HepG2 (cell line): ENCODE results near the gene KIF5B. TPM values are rescaled to one million over a fixed set of nuclear protein-coding genes. Genes with fewer than 3 reads are reported as not detected.

Experiments
- ARNT2 ChIP-seq: sonication (generic); formaldehyde crosslinking; IDR thresholded peaks from 2 replicates; pipeline ENCODE4 v1.8.0; 2022; ENCODE audit warnings: mild to moderate bottlenecking, low read depth, missing genetic modification reagents, moderate library complexity
- ARNTL ChIP-seq: sonication (generic); formaldehyde crosslinking; IDR thresholded peaks from 2 replicates; pipeline ENCODE4 v1.4.0; 2020; ENCODE audit warnings: mild to moderate bottlenecking, missing genetic modification reagents
- CERS6 ChIP-seq: sonication (generic); formaldehyde crosslinking; IDR thresholded peaks from 2 replicates; pipeline ENCODE4 v1.5.0; 2020; ENCODE audit warnings: missing genetic modification reagents
- CREB3 ChIP-seq: sonication (generic); formaldehyde crosslinking; IDR thresholded peaks from 2 replicates; pipeline ENCODE4 v1.5.0; 2020; ENCODE audit warnings: missing genetic modification reagents
- GATAD2A ChIP-seq: IDR thresholded peaks from 2 replicates; pipeline ENCODE4 v1.6.1; 2016
- HNRNPL ChIP-seq: fragments of 200-400 bp; formaldehyde crosslinking; IDR thresholded peaks from 2 replicates; pipeline ENCODE4 v1.6.1; 2017; ENCODE audit warnings: mild to moderate bottlenecking, low read depth, low read length
- HOXA7 ChIP-seq: sonication (generic); formaldehyde crosslinking; IDR thresholded peaks from 2 replicates; pipeline ENCODE4 v1.8.1; 2022; ENCODE audit warnings: mild to moderate bottlenecking, missing genetic modification reagents, moderate library complexity
- IRF2 ChIP-seq: IDR thresholded peaks from 2 replicates; pipeline ENCODE4 v1.6.1; 2018; ENCODE audit warnings: missing genetic modification reagents, missing compliant biosample characterization
- JARID2 ChIP-seq: sonication (generic); formaldehyde crosslinking; IDR thresholded peaks from 2 replicates; pipeline ENCODE4 v1.8.1; 2023; ENCODE audit warnings: missing genetic modification reagents, inconsistent platforms; ENCODE audit not compliant: insufficient replicate concordance
- NCOA1 ChIP-seq: sonication (generic); formaldehyde crosslinking; IDR thresholded peaks from 2 replicates; pipeline ENCODE4 v1.9.0; 2021; ENCODE audit warnings: missing genetic modification reagents
- NCOA5 ChIP-seq: sonication (generic); formaldehyde crosslinking; IDR thresholded peaks from 2 replicates; pipeline ENCODE4 v1.4.0; 2020; ENCODE audit warnings: missing genetic modification reagents
- NFE2L1 ChIP-seq: sonication (generic); formaldehyde crosslinking; IDR thresholded peaks from 2 replicates; pipeline ENCODE4 v1.4.0; 2020; ENCODE audit warnings: missing genetic modification reagents, mild to moderate bottlenecking, borderline replicate concordance
- RFX3 ChIP-seq: IDR thresholded peaks from 2 replicates; pipeline ENCODE4 v1.6.1; 2016; ENCODE audit warnings: missing biosample characterization, missing genetic modification reagents
- ZFP37 ChIP-seq: sonication (generic); formaldehyde crosslinking; IDR thresholded peaks from 2 replicates; pipeline ENCODE4 v1.4.0; 2020; ENCODE audit warnings: missing genetic modification reagents, borderline replicate concordance
- ZKSCAN8 ChIP-seq: IDR thresholded peaks from 2 replicates; pipeline ENCODE4 v1.6.1; 2016; ENCODE audit warnings: borderline replicate concordance, missing genetic modification reagents, missing compliant biosample characterization
- ZNF232 ChIP-seq: sonication (generic); formaldehyde crosslinking; IDR thresholded peaks from 2 replicates; pipeline ENCODE4 v1.4.0; 2020; ENCODE audit warnings: missing genetic modification reagents, borderline replicate concordance
- ZNF543 ChIP-seq: sonication (generic); formaldehyde crosslinking; IDR thresholded peaks from 2 replicates; pipeline ENCODE4 v1.4.0; 2020; ENCODE audit warnings: mild to moderate bottlenecking, missing genetic modification reagents
- ZNF557 ChIP-seq: sonication (generic); formaldehyde crosslinking; IDR thresholded peaks from 2 replicates; pipeline ENCODE4 v1.4.0; 2020; ENCODE audit warnings: missing genetic modification reagents
- ZNF737 ChIP-seq: sonication (generic); formaldehyde crosslinking; IDR thresholded peaks from 2 replicates; pipeline ENCODE4 v1.5.0; 2020; ENCODE audit warnings: missing genetic modification reagents, mild to moderate bottlenecking, borderline replicate concordance
- ZSCAN20 ChIP-seq: sonication (generic); formaldehyde crosslinking; IDR thresholded peaks from 2 replicates; pipeline ENCODE4 v1.4.0; 2020; ENCODE audit warnings: missing genetic modification reagents, mild to moderate bottlenecking, borderline replicate concordance
- polyA plus RNA-seq, 8 experiments: library from polyadenylated mRNA; depleted of rRNA in 3 of 8; stranded (reverse) in 7 of 8; unstranded in 1 of 8; fragments of >200 nt; fragmentation: Illumina TruSeq in 4 of 8; extraction: Trizol in 4 of 8; gene quantifications; 2 replicates each; pipeline versions ENCODE4 v1.2.1 to v1.2.3, GENCODE V29; 2011 to 2016; ENCODE audit warnings: low read depth in 4 of 8, missing spikeins in 1 of 8, mixed read lengths in 1 of 8; ENCODE audit not compliant: insufficient read depth in 1 of 8
- total RNA-seq, 5 experiments: library from RNA; depleted of rRNA; stranded (reverse); fragments of >200 nt; fragmentation: Illumina TruSeq; extraction: Trizol; gene quantifications; 2 replicates each; pipeline ENCODE4 v1.2.3, GENCODE V29; 2016; ENCODE audit warnings: low read depth in 1 of 5
- TF ChIP-seq, protein P1 (sequence below), 2 experiments: sonication (generic) in 1 of 2; formaldehyde crosslinking in 1 of 2; IDR thresholded peaks; 2 replicates each; pipeline versions ENCODE4 v1.5.1 to v1.6.1; 2011 to 2020; ENCODE audit warnings: borderline replicate concordance in 1 of 2, low read depth in 1 of 2, low read length in 1 of 2, mild to moderate bottlenecking in 1 of 2, missing genetic modification reagents in 1 of 2, moderate library complexity in 1 of 2
- TF ChIP-seq, protein P2 (sequence below): sonication (generic); formaldehyde crosslinking; IDR thresholded peaks from 2 replicates; pipeline ENCODE4; 2020; ENCODE audit warnings: missing genetic modification reagents, mild to moderate bottlenecking, borderline replicate concordance
- TF ChIP-seq, protein P3 (sequence below): IDR thresholded peaks from 2 replicates; pipeline ENCODE4 v1.6.1; 2016; ENCODE audit warnings: missing compliant biosample characterization, missing genetic modification reagents, borderline replicate concordance

The KIF5B gene
- total and polyA plus RNA-seq, 2 of the 13 experiments (the other 11 are each of a cell fraction or from before 2014, with no cell fraction given), result 34.3 to 133 TPM

GRCh38 chr10:32059472-32059871 is 3.2 kb upstream of the KIF5B start (continued):
- TF ChIP-seq JARID2, result no peak
- peak; percentile 84; the same call in 1 of the 2 replicates for TF ChIP-seq GATAD2A (CRISPR knock-in tag)
- TF ChIP-seq ARNTL (CRISPR knock-in tag), result no peak
- TF ChIP-seq IRF2 (CRISPR knock-in tag), result peak; percentile 55; the same call in 1 of the 2 replicates
- TF ChIP-seq, protein P1, sequence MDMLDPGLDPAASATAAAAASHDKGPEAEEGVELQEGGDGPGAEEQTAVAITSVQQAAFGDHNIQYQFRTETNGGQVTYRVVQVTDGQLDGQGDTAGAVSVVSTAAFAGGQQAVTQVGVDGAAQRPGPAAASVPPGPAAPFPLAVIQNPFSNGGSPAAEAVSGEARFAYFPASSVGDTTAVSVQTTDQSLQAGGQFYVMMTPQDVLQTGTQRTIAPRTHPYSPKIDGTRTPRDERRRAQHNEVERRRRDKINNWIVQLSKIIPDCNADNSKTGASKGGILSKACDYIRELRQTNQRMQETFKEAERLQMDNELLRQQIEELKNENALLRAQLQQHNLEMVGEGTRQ (IDR thresholded peaks at IDR 0.05; ENCODE audit: low read depth, low read length), result no peak
- TF ChIP-seq, protein P1 (CRISPR knock-in tag; IDR thresholded peaks at IDR 0.05; ENCODE audit: borderline replicate concordance), result no peak
- no peak for TF ChIP-seq RFX3 (CRISPR knock-in tag)
- no peak for TF ChIP-seq NCOA5 (CRISPR knock-in tag)
- TF ChIP-seq ZNF543, result no peak
- no peak for TF ChIP-seq HOXA7 (CRISPR knock-in tag)
- no peak for TF ChIP-seq NCOA1 (CRISPR knock-in tag)
- TF ChIP-seq, protein P2, sequence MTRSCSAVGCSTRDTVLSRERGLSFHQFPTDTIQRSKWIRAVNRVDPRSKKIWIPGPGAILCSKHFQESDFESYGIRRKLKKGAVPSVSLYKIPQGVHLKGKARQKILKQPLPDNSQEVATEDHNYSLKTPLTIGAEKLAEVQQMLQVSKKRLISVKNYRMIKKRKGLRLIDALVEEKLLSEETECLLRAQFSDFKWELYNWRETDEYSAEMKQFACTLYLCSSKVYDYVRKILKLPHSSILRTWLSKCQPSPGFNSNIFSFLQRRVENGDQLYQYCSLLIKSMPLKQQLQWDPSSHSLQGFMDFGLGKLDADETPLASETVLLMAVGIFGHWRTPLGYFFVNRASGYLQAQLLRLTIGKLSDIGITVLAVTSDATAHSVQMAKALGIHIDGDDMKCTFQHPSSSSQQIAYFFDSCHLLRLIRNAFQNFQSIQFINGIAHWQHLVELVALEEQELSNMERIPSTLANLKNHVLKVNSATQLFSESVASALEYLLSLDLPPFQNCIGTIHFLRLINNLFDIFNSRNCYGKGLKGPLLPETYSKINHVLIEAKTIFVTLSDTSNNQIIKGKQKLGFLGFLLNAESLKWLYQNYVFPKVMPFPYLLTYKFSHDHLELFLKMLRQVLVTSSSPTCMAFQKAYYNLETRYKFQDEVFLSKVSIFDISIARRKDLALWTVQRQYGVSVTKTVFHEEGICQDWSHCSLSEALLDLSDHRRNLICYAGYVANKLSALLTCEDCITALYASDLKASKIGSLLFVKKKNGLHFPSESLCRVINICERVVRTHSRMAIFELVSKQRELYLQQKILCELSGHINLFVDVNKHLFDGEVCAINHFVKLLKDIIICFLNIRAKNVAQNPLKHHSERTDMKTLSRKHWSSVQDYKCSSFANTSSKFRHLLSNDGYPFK (CRISPR knock-in tag), result no peak
- no peak for TF ChIP-seq CERS6 (CRISPR knock-in tag)
- no peak; the same call in 1 of the 2 replicates for TF ChIP-seq ZKSCAN8 (CRISPR knock-in tag)
- no peak for TF ChIP-seq HNRNPL
- no peak for TF ChIP-seq ZFP37 (CRISPR knock-in tag)
- 0 out of 2 replicates have a peak, but pooled peaks have one; percentile 65 for TF ChIP-seq ZSCAN20 (CRISPR knock-in tag)
- no peak for TF ChIP-seq NFE2L1
- no peak for TF ChIP-seq CREB3 (CRISPR knock-in tag)
- no peak for TF ChIP-seq ZNF232 (CRISPR knock-in tag)
- no peak for TF ChIP-seq ARNT2 (CRISPR knock-in tag)
- TF ChIP-seq ZNF737, result no peak
- no peak for TF ChIP-seq ZNF557
- TF ChIP-seq, protein P3, sequence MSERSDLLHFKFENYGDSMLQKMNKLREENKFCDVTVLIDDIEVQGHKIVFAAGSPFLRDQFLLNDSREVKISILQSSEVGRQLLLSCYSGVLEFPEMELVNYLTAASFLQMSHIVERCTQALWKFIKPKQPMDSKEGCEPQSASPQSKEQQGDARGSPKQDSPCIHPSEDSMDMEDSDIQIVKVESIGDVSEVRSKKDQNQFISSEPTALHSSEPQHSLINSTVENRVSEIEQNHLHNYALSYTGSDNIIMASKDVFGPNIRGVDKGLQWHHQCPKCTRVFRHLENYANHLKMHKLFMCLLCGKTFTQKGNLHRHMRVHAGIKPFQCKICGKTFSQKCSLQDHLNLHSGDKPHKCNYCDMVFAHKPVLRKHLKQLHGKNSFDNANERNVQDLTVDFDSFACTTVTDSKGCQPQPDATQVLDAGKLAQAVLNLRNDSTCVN (CRISPR knock-in tag), result no peak
